ENCODE data around the gene ZNF710. TPM values are rescaled to one million over a fixed set of nuclear protein-coding genes. Genes with fewer than 3 reads are reported as not detected.

Gene ZNF710
- total RNA-seq, 4 donors from 2014 or later: 6.6 to 13.8 (median 10.1) TPM

- DNase-seq (ENCODE audit: extremely low spot score): no peak
- Histone ChIP-seq H3K4me3 (no peak overlapping the region), H3K9me3 (peaks cover 0 to 14% (median 10%) of the 10 kb centered on the region in 4 donors), H3K4me1 (peaks cover 0 to 4% (median 0%) of the 10 kb centered on the region in 4 donors), H3K27me3 (peaks cover 0 to 14% (median 0%) of the 10 kb centered on the region in 4 donors), H3K36me3 (no peaks in the 10 kb centered on the region), H3K27ac (replicated peaks in 1 of 4) (no peak overlapping the region)
- WGBS: 87% methylated on average over 4 of the region's 4 CpGs
- TF ChIP-seq POLR2A (IDR thresholded peaks at IDR 0.05; ENCODE audit: low read depth): no peak
- TF ChIP-seq CTCF (IDR thresholded peaks at IDR 0.05): no peak
- no peak for TF ChIP-seq POLR2AphosphoS5 (IDR thresholded peaks at IDR 0.05)
- no peak for TF ChIP-seq EP300 (IDR thresholded peaks at IDR 0.05)
- intact Hi-C loops (cut with DNase I): no loop called here
These were observed 20.2 kb upstream of the ZNF710 start for GRCh38 chr15:89980896-89981295.

- intact Hi-C loops (cut with DNase I): no loop called here
- no peak for TF ChIP-seq POLR2AphosphoS5 (IDR thresholded peaks at IDR 0.05)
- TF ChIP-seq CTCF (IDR thresholded peaks at IDR 0.05): no peak
- no peak for TF ChIP-seq POLR2A (IDR thresholded peaks at IDR 0.05; ENCODE audit: low read depth)
- no peak for TF ChIP-seq EP300 (IDR thresholded peaks at IDR 0.05)
- 58% methylated on average over 7 of the region's 7 CpGs for WGBS
These were observed 18.6 kb upstream of the ZNF710 start for GRCh38 chr15:89982315-89983055.

GRCh38 chr15:89984001-89984400 lies 17.1 kb upstream of the ZNF710 start:
- no peak for TF ChIP-seq CTCF (IDR thresholded peaks at IDR 0.05)
- TF ChIP-seq POLR2A (IDR thresholded peaks at IDR 0.05; ENCODE audit: low read depth): no peak
- no peak for TF ChIP-seq EP300 (IDR thresholded peaks at IDR 0.05)
- no peak for TF ChIP-seq POLR2AphosphoS5 (IDR thresholded peaks at IDR 0.05)
- 98% methylated on average over 2 of the region's 2 CpGs for WGBS
- Histone ChIP-seq H3K9me3 (peaks cover 0 to 14% (median 10%) of the 10 kb centered on the region in 4 donors), H3K4me3 (no peak overlapping the region), H3K27me3 (peaks cover 0 to 14% (median 0%) of the 10 kb centered on the region in 4 donors), H3K27ac (replicated peaks in 1 of 4) (no peak overlapping the region), H3K36me3 (no peaks in the 10 kb centered on the region), H3K4me1 (no peaks in the 10 kb centered on the region)
- intact Hi-C loops (cut with DNase I): no loop called here
- no peak for DNase-seq (ENCODE audit: extremely low spot score)

More at GRCh38 chr15:89982315-89983055, 18.6 kb upstream of the ZNF710 start:
- Histone ChIP-seq H3K36me3 (no peaks in the 10 kb centered on the region), H3K4me3 (no peak overlapping the region), H3K27me3 (peaks cover 0 to 14% (median 0%) of the 10 kb centered on the region in 4 donors), H3K27ac (replicated peaks in 1 of 4) (no peak overlapping the region), H3K9me3 (peaks cover 0 to 14% (median 10%) of the 10 kb centered on the region in 4 donors), H3K4me1 (no peaks in the 10 kb centered on the region)
- DNase-seq (ENCODE audit: extremely low spot score): no peak

GRCh38 chr15:89984421-89985010 lies 16.6 kb upstream of the ZNF710 start:
- TF ChIP-seq EP300 (IDR thresholded peaks at IDR 0.05) (no peak), POLR2A (IDR thresholded peaks at IDR 0.05; ENCODE audit: low read depth) (no peak), CTCF (IDR thresholded peaks at IDR 0.05) (no peak), POLR2AphosphoS5 (IDR thresholded peaks at IDR 0.05) (no peak)
- no peak overlapping the region for H3K27ac ChIP-seq (replicated peaks in 1 of 4)
- no peaks in the 10 kb centered on the region for H3K36me3 ChIP-seq
- WGBS: 92% methylated on average over 6 of the region's 6 CpGs
- DNase-seq (ENCODE audit: extremely low spot score): no peak
- H3K4me3 ChIP-seq: no peak overlapping the region
- intact Hi-C loops (cut with DNase I): no loop called here
- H3K27me3 ChIP-seq: peaks cover 0 to 14% (median 0%) of the 10 kb centered on the region in 4 donors
- H3K9me3 ChIP-seq: peaks cover 0 to 14% (median 10%) of the 10 kb centered on the region in 4 donors
- H3K4me1 ChIP-seq: no peaks in the 10 kb centered on the region

Measured in esophagus muscularis mucosa (tissue), 4 donors.